Hepatocyte (in vitro differentiated cells): ENCODE measurements around the gene JAKMIP1. TPM values are rescaled to one million over a fixed set of nuclear protein-coding genes. Genes with fewer than 3 reads are reported as not detected.

Experiments used
- DNase-seq: peaks from one replicate; pipeline ENCODE4 v3.0.0-alpha.2; 2016; ENCODE audit warnings: low spot score
- H2AFZ ChIP-seq: fragments of 200-600 bp; sonication (generic); 2 replicates; pipeline ENCODE4 v1.6.0; 2016; ENCODE audit warnings: antibody characterized with exemption, mild to moderate bottlenecking
- H3K27ac ChIP-seq: fragments of 200-600 bp; sonication (generic); 2 replicates; pipeline ENCODE4 v1.5.1; 2016; ENCODE audit warnings: mild to moderate bottlenecking
- H3K27me3 ChIP-seq: fragments of 200-600 bp; sonication (generic); 2 replicates; pipeline ENCODE4 v1.6.1; 2016
- H3K36me3 ChIP-seq: fragments of 200-600 bp; sonication (generic); replicated peaks from 2 replicates; pipeline ENCODE4 v1.5.1; 2016; ENCODE audit warnings: low read depth; ENCODE audit not compliant: insufficient read depth
- H3K4me1 ChIP-seq: fragments of 200-600 bp; sonication (generic); 2 replicates; pipeline ENCODE4 v1.5.1; 2016; ENCODE audit warnings: mild to moderate bottlenecking, moderate library complexity; ENCODE audit not compliant: insufficient read depth
- H3K4me2 ChIP-seq: fragments of 200-600 bp; sonication (generic); 2 replicates; pipeline ENCODE4 v1.6.0; 2016
- H3K4me3 ChIP-seq: fragments of 200-600 bp; sonication (generic); 2 replicates; pipeline ENCODE4 v1.5.1; 2016; ENCODE audit warnings: mild to moderate bottlenecking
- H3K79me2 ChIP-seq: fragments of 200-600 bp; sonication (generic); 2 replicates; pipeline ENCODE4 v1.6.0; 2017; ENCODE audit warnings: mild to moderate bottlenecking
- H3K9me2 ChIP-seq: fragments of 200-600 bp; sonication (generic); replicated peaks from 2 replicates; pipeline ENCODE4 v1.6.0; 2017; ENCODE audit warnings: mild to moderate bottlenecking; ENCODE audit not compliant: insufficient read depth
- H3K9me3 ChIP-seq: fragments of 200-600 bp; sonication (generic); 2 replicates; pipeline ENCODE4 v1.5.1; 2016; ENCODE audit warnings: low read depth, mild to moderate bottlenecking
- H4K20me1 ChIP-seq: fragments of 200-600 bp; sonication (generic); 2 replicates; pipeline ENCODE4 v1.6.0; 2016; ENCODE audit warnings: mild to moderate bottlenecking; ENCODE audit not compliant: insufficient read depth, poor library complexity, severe bottlenecking
- CTCF ChIP-seq: fragments of 200-600 bp; sonication (generic); IDR thresholded peaks from 2 replicates; pipeline ENCODE4 v1.5.1; 2016; ENCODE audit warnings: antibody characterized with exemption, mild to moderate bottlenecking; ENCODE audit not compliant: poor library complexity
- EZH2 ChIP-seq: fragments of 200-600 bp; sonication (generic); IDR thresholded peaks from 2 replicates; pipeline ENCODE4 v1.6.1; 2016; ENCODE audit warnings: antibody characterized with exemption, mild to moderate bottlenecking, borderline replicate concordance
- EZH2phosphoT487 ChIP-seq: fragments of 200-600 bp; sonication (generic); IDR thresholded peaks from one replicate; pipeline ENCODE4 v1.6.1; 2018; ENCODE audit warnings: antibody characterized with exemption, mild to moderate bottlenecking, low read depth, moderate library complexity; ENCODE audit not compliant: unreplicated experiment, severe bottlenecking
- WGBS: methylation state at CpG from one replicate; pipeline ENCODE4 v1.1.6; 2016; ENCODE audit warnings: low lambda C conversion rate; ENCODE audit errors: missing lambda C conversion rate; 5-methylcytosine and 5-hydroxymethylcytosine counted together
- polyA plus RNA-seq: library from polyadenylated mRNA; unstranded; fragments of >200 nt; fragmentation: Nextera tagmentation; extraction: Ambion mirVana; gene quantifications from 2 replicates; pipeline ENCODE4 v1.2.1, GENCODE V29; 2016
- total RNA-seq: library from RNA; depleted of rRNA; stranded (reverse); fragments of >200 nt; gene quantifications from 2 replicates; pipeline ENCODE4 v1.2.3, GENCODE V29; 2014

The JAKMIP1 gene
- total and polyA plus RNA-seq, 2 experiments from 2014 or later, result not detected

DNA sequence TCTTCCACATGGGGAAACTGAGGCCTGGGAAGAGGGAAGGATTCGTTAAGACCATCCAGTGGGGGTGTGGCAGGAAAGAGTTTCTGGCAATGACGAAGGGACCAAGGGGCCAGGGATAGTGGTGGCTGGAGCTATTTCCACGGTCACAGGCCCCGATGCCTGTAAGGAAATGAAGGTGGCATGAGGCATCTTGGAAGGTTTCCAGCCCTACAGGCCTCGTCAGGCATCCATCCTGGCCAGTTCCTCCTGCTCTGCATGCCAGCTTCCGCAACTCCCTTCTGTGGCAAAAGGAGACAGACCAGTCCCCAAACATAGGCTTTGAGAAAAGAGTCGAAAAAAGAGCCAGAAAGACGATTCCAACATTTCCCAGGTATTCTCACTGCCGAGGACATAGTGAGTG is 173.0 kb downstream of the JAKMIP1 start:
- no peak for DNase-seq
- Histone ChIP-seq H3K4me2 (no peak overlapping the region), H3K4me3 (no peak overlapping the region), H3K27me3 (peaks cover 5% of the 10 kb centered on the region), H3K9me2 (no peaks in the 10 kb centered on the region), H3K9me3 (no peaks in the 10 kb centered on the region), H4K20me1 (no peaks in the 10 kb centered on the region), H3K27ac (no peak overlapping the region), H3K79me2 (no peaks in the 10 kb centered on the region), H2AFZ (no peak overlapping the region), H3K36me3 (no peaks in the 10 kb centered on the region), H3K4me1 (no peaks in the 10 kb centered on the region)
- 87% methylated on average over 9 of the region's 9 CpGs for WGBS
- no peak for TF ChIP-seq EZH2

DNA sequence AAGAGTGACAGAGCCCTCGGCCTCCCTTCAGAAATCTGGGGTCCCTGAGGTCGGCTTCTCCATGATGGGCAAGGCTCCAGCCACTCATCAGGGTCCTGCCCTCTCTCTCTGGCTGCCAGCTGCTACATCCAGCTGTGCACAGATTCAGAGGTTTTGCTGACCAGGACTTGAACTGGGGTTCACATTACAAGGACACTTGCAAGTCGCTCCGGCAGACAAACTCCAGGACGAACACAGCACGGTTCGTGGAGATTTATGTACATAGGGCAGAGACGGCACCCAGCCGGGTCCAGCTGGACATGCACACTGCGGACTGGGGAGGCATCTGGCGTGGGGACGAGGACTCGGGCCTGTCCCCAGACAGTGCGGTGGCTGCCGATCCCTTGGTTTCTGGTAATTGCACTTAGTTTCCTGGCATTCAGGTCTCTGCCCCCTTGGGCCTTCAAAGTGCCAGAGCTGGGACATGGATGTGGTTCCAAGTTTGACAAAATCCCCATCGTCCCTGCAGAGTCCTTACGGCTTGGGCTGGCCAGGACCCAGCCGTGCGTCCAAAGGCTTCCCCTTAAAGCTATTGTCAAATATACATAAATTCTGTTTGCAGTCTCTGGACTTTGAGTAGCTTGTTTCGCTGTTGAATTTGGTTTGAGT is 175.9 kb downstream of the JAKMIP1 start:
- H3K9me3 ChIP-seq, result no peaks in the 10 kb centered on the region
- no peaks in the 10 kb centered on the region for H3K36me3 ChIP-seq
- TF ChIP-seq CTCF, result no peak
- no peak for TF ChIP-seq EZH2
- no peak for TF ChIP-seq EZH2phosphoT487
- 86% methylated on average over 20 of the region's 20 CpGs for WGBS
- H3K4me2 ChIP-seq, result no peak overlapping the region
- H4K20me1 ChIP-seq, result no peaks in the 10 kb centered on the region
- H3K27ac ChIP-seq, result no peak overlapping the region
- H3K27me3 ChIP-seq, result peaks cover 5% of the 10 kb centered on the region
- no peak overlapping the region for H3K4me3 ChIP-seq
- no peaks in the 10 kb centered on the region for H3K4me1 ChIP-seq
- H3K9me2 ChIP-seq, result no peaks in the 10 kb centered on the region
- H3K79me2 ChIP-seq, result no peaks in the 10 kb centered on the region
- no peak overlapping the region for H2AFZ ChIP-seq
- DNase-seq, result no peak

- H3K4me1 ChIP-seq, result no peaks in the 10 kb centered on the region
- WGBS, result 89% methylated on average over 10 of the region's 10 CpGs
- H3K9me2 ChIP-seq, result no peaks in the 10 kb centered on the region
- no peak overlapping the region for H3K27ac ChIP-seq
- TF ChIP-seq CTCF (no peak), EZH2phosphoT487 (no peak), EZH2 (no peak)
- H4K20me1 ChIP-seq, result no peaks in the 10 kb centered on the region
- H2AFZ ChIP-seq, result no peak overlapping the region
- no peak overlapping the region for H3K4me3 ChIP-seq
- H3K9me3 ChIP-seq, result no peaks in the 10 kb centered on the region
- H3K4me2 ChIP-seq, result no peak overlapping the region
- no peaks in the 10 kb centered on the region for H3K36me3 ChIP-seq
- peaks cover under 1% of the 10 kb centered on the region for H3K27me3 ChIP-seq
- DNase-seq, result no peak
- H3K79me2 ChIP-seq, result no peaks in the 10 kb centered on the region
Measured at GRCh38 chr4:6023731-6024130, 176.6 kb downstream of the JAKMIP1 start.

GRCh38 chr4:6022607-6023288 is 177.6 kb downstream of the JAKMIP1 start:
- no peaks in the 10 kb centered on the region for H3K9me2 ChIP-seq
- no peak overlapping the region for H2AFZ ChIP-seq
- TF ChIP-seq CTCF (no peak), EZH2 (no peak), EZH2phosphoT487 (no peak)
- no peaks in the 10 kb centered on the region for H3K27me3 ChIP-seq
- DNase-seq, result no peak
- no peaks in the 10 kb centered on the region for H3K36me3 ChIP-seq
- H3K4me2 ChIP-seq, result no peak overlapping the region
- no peaks in the 10 kb centered on the region for H3K9me3 ChIP-seq
- no peak overlapping the region for H3K27ac ChIP-seq
- no peaks in the 10 kb centered on the region for H3K4me1 ChIP-seq
- H4K20me1 ChIP-seq, result no peaks in the 10 kb centered on the region
- no peaks in the 10 kb centered on the region for H3K79me2 ChIP-seq
- WGBS, result 86% methylated on average over 30 of the region's 30 CpGs
- H3K4me3 ChIP-seq, result no peak overlapping the region
